Measurements from ENCODE around the gene FOXN1.

Gene FOXN1

GRCh38 chr17:28513476-28513875 lies 7.3 kb downstream of the FOXN1 start:
- H3K4me3 ChIP-seq (ENCODE audit: low read length, poor library complexity, severe bottlenecking), result no peak overlapping the region
- no peaks in the 10 kb centered on the region for H3F3A ChIP-seq (ENCODE audit: low read depth)
- TF ChIP-seq EZH2phosphoT487 (IDR thresholded peaks at IDR 0.05; ENCODE audit: borderline replicate concordance), result no peak
- TF ChIP-seq, protein P1, sequence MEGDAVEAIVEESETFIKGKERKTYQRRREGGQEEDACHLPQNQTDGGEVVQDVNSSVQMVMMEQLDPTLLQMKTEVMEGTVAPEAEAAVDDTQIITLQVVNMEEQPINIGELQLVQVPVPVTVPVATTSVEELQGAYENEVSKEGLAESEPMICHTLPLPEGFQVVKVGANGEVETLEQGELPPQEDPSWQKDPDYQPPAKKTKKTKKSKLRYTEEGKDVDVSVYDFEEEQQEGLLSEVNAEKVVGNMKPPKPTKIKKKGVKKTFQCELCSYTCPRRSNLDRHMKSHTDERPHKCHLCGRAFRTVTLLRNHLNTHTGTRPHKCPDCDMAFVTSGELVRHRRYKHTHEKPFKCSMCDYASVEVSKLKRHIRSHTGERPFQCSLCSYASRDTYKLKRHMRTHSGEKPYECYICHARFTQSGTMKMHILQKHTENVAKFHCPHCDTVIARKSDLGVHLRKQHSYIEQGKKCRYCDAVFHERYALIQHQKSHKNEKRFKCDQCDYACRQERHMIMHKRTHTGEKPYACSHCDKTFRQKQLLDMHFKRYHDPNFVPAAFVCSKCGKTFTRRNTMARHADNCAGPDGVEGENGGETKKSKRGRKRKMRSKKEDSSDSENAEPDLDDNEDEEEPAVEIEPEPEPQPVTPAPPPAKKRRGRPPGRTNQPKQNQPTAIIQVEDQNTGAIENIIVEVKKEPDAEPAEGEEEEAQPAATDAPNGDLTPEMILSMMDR (conservative IDR thresholded peaks at IDR 0.05; ENCODE audit: low read length), result no peak
- no peaks in the 10 kb centered on the region for H3K9me2 ChIP-seq (replicated peaks; ENCODE audit: low read depth, low read length)
- no peak overlapping the region for H3K4me2 ChIP-seq (ENCODE audit: low read depth, low read length, poor library complexity, severe bottlenecking)
- no peaks in the 10 kb centered on the region for H3K36me3 ChIP-seq (ENCODE audit: insufficient read depth, low read length)
- no peak overlapping the region for H2AFZ ChIP-seq (ENCODE audit: low read length)
- H3K79me2 ChIP-seq (ENCODE audit: insufficient read depth, low read length), result no peaks in the 10 kb centered on the region
- no peaks in the 10 kb centered on the region for H3K27me3 ChIP-seq (ENCODE audit: insufficient read depth, low read length, poor library complexity, severe bottlenecking)
- no peak overlapping the region for H3K9ac ChIP-seq (ENCODE audit: low read depth, low read length, poor library complexity, severe bottlenecking)
- H3K4me1 ChIP-seq (ENCODE audit: insufficient read depth, low read length, poor library complexity, severe bottlenecking), result peaks cover 5% of the 10 kb centered on the region
- H3K9me3 ChIP-seq (ENCODE audit: insufficient read depth, low read depth, low read length), result no peaks in the 10 kb centered on the region
- no peaks in the 10 kb centered on the region for H4K20me1 ChIP-seq (ENCODE audit: insufficient read depth, low read length, poor library complexity, severe bottlenecking)

DNA sequence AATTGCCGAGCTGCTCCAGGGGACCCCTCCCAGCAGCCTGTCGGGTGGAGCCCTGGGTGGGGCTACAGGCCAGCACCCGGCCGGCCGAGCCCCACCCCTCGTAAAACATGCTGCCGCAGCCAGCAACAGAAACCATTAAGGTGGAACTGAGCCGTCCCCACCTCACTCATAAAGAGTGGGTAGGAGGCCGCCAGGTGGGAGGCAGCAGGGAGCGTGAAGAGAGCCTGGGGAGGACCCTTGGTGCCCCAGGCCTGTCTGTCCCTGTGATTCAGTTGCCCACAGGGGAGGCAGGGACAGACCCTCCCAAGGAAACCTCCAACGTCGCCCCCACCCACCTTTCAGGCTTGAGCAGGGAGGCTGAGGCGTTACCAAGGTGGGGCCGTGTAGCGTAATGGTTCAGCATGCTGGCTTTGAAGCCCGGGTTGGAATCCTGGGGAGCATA lies 8.4 kb downstream of the FOXN1 start:
- no peaks in the 10 kb centered on the region for H3K9me2 ChIP-seq (replicated peaks; ENCODE audit: low read depth, low read length)
- H4K20me1 ChIP-seq (ENCODE audit: insufficient read depth, low read length, poor library complexity, severe bottlenecking), result no peaks in the 10 kb centered on the region
- no peaks in the 10 kb centered on the region for H3K27me3 ChIP-seq (ENCODE audit: insufficient read depth, low read length, poor library complexity, severe bottlenecking)
- peaks cover 14% of the 10 kb centered on the region for H3K4me1 ChIP-seq (ENCODE audit: insufficient read depth, low read length, poor library complexity, severe bottlenecking)
- H2AFZ ChIP-seq (ENCODE audit: low read length), result no peak overlapping the region
- no peaks in the 10 kb centered on the region for H3K79me2 ChIP-seq (ENCODE audit: insufficient read depth, low read length)
- no peak for TF ChIP-seq EZH2phosphoT487 (IDR thresholded peaks at IDR 0.05; ENCODE audit: borderline replicate concordance)
- TF ChIP-seq, protein P1 (conservative IDR thresholded peaks at IDR 0.05; ENCODE audit: low read length), result no peak
- no peak overlapping the region for H3K4me2 ChIP-seq (ENCODE audit: low read depth, low read length, poor library complexity, severe bottlenecking)
- no peaks in the 10 kb centered on the region for H3F3A ChIP-seq (ENCODE audit: low read depth)
- no peak overlapping the region for H3K4me3 ChIP-seq (ENCODE audit: low read length, poor library complexity, severe bottlenecking)
- H3K9me3 ChIP-seq (ENCODE audit: insufficient read depth, low read depth, low read length), result no peaks in the 10 kb centered on the region
- H3K36me3 ChIP-seq (ENCODE audit: insufficient read depth, low read length), result no peaks in the 10 kb centered on the region
- H3K9ac ChIP-seq (ENCODE audit: low read depth, low read length, poor library complexity, severe bottlenecking), result no peak overlapping the region

- H3K4me2 ChIP-seq (ENCODE audit: low read depth, low read length, poor library complexity, severe bottlenecking), result no peak overlapping the region
- TF ChIP-seq EZH2phosphoT487 (IDR thresholded peaks at IDR 0.05; ENCODE audit: borderline replicate concordance), result no peak
- TF ChIP-seq, protein P1 (conservative IDR thresholded peaks at IDR 0.05; ENCODE audit: low read length), result no peak
- H3K4me1 ChIP-seq (ENCODE audit: insufficient read depth, low read length, poor library complexity, severe bottlenecking), result peaks cover 23% of the 10 kb centered on the region
Measured at GRCh38 chr17:28515518-28515917, 9.4 kb downstream of the FOXN1 start.

More at GRCh38 chr17:28515518-28515917, 9.4 kb downstream of the FOXN1 start:
- no peaks in the 10 kb centered on the region for H3K9me2 ChIP-seq (replicated peaks; ENCODE audit: low read depth, low read length)
- H2AFZ ChIP-seq (ENCODE audit: low read length), result no peak overlapping the region
- H4K20me1 ChIP-seq (ENCODE audit: insufficient read depth, low read length, poor library complexity, severe bottlenecking), result no peaks in the 10 kb centered on the region
- no peak overlapping the region for H3K4me3 ChIP-seq (ENCODE audit: low read length, poor library complexity, severe bottlenecking)
- H3F3A ChIP-seq (ENCODE audit: low read depth), result no peaks in the 10 kb centered on the region
- H3K79me2 ChIP-seq (ENCODE audit: insufficient read depth, low read length), result no peaks in the 10 kb centered on the region
- no peak overlapping the region for H3K9ac ChIP-seq (ENCODE audit: low read depth, low read length, poor library complexity, severe bottlenecking)
- H3K27me3 ChIP-seq (ENCODE audit: insufficient read depth, low read length, poor library complexity, severe bottlenecking), result no peaks in the 10 kb centered on the region
- H3K36me3 ChIP-seq (ENCODE audit: insufficient read depth, low read length), result no peaks in the 10 kb centered on the region
- H3K9me3 ChIP-seq (ENCODE audit: insufficient read depth, low read depth, low read length), result no peaks in the 10 kb centered on the region

All from Loucy (cell line).